ENCODE results near the gene ARG1. TPM values are rescaled to one million over a fixed set of nuclear protein-coding genes. Genes with fewer than 3 reads are reported as not detected.
"Not testable (repeated sequence)": the region's sequence is repeated elsewhere in the genome, so short reads cannot be mapped to it uniquely, and the experiment has no call there.

The ARG1 gene
- polyA plus RNA-seq (ENCODE audit: insufficient read length in 10 of 10), result 1 to 10 TPM in 2 of 10 donors, under 1 TPM in 8; 0.28 to 1.5 (median 0.66) TPM
- long read RNA-seq, donor 1, result 0 reads
- long read RNA-seq, donor 2, result 0 reads
- long read RNA-seq, donor 3, result 0 reads
- long read RNA-seq, donor 4, result 0 reads
- long read RNA-seq, donor 5, result 0 reads
- long read RNA-seq, donor 6, result 0 reads
- long read RNA-seq, donor 7, result 0 reads
- long read RNA-seq, donor 8, result 0 reads
- long read RNA-seq, donor 9, result 0 reads

DNA sequence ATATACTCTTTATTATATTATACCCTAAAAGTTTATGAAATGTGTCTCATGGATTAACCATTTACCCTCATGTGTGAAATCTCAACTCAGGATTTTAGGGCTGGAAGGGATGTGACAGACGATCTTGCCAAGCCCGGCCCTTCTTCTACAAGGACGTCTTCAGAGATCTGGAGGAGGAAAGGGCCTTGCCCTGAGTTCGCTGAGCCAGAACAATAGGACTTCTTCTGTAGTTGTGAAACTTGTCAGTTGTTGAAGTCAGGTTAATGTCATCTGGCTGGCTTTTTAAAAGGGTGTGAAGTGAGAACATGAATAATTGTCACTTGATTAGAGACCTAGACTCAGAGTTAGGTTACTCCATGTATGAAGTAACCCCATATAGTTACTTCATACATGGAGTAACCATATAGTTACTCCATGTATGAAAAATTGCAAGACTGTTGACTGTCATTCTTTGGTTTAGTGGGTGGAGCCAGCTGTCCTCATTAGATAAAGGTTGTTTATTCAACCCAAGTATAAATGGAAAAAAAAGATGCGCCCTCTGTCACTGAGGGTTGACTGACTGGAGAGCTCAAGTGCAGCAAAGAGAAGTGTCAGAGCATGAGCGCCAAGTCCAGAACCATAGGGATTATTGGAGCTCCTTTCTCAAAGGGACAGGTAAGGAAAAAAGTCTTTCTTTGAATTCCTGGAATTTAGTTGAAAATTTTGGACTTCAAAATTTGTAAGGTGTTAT is at the start of gene ARG1:
ARG1 (plus strand) TSS at position 541 of the 730 bp plus-strand sequence; CDS start at position 598, 57 bp downstream.
- DNase-seq, result no peak

DNA sequence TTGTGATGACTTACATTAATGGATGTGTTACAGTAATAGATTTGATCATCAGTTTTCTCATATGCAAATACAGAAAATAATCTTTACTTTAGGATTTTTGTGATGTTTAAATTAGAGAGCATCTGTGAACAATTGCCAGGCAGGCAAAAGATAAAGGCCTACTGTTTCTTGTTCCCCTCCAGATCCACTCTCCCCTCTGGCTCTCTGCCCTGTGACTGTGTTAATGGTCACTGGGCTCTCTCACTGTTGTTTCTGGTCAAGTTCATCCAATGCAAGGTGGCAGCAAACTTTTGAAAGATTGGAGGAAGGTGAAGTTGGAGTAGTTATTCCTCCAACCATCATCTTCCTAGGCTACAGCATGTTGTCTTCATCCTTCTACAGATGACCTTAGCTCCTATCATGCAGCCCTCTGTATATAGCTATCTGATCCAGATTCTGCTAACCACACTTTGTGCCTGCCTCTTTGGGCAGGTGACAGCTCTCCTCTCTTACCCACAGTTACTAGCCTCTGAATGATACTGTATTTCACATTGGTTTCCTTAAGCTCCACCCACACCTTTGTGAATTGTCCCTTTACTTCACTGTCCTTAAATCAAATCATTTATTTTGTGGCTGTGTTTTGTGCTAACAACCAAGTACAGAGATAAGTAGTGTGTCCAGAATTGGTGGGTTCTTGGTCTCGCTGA is 48.9 kb upstream of the ARG1 start:
- DNase-seq, result no peak

DNA sequence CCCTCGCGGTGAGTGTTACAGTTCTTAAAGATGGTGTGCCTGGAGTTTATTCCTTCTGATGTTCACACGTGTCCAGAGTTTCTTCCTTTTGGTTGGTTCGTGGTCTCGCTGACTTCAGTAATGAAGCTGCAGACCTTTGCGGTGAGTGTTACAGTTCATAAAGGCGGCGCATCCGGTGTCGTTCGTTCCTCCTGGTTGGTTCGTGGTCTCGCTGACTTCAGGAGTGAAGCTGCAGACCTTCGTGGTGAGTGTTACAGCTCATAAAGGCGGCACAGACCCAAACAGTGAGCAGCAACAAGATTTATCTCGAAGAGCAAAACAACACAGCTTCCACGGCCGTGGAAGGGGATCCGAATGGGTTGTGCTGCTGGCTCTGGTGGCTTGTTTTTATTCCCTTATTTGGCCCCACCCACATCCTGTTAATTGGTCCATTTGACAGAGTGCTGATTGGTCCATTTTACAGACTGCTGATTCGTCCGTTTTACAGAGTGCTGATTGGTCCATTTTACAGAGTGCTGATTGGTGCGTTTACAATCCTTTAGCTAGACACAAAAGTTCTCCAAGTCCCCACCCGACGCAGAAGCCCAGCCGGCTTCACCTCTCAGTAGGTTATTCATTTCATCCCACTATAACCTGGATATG is 48.2 kb upstream of the ARG1 start:
- no peak for DNase-seq

DNA sequence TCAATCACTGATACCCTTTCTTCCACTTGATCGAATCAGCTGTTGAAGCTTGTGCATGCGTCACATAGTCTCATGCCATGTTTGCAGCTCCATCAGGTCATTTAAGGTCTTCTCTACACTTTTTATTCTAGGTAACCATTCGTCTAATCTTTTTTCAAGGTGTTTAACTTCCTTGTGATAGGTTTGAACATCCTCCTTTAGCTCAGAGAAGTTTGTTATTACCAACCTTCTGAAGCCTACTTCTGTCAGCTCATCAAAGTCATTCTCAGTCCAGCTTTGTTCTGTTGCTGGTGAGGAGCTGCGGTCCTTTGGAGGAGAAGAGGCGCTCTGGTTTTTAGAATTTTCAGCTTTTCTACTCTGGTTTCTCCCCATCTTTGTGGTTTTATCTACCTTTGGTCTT is 42.1 kb upstream of the ARG1 start:
- DNase-seq, result not testable (repeated sequence)

DNA sequence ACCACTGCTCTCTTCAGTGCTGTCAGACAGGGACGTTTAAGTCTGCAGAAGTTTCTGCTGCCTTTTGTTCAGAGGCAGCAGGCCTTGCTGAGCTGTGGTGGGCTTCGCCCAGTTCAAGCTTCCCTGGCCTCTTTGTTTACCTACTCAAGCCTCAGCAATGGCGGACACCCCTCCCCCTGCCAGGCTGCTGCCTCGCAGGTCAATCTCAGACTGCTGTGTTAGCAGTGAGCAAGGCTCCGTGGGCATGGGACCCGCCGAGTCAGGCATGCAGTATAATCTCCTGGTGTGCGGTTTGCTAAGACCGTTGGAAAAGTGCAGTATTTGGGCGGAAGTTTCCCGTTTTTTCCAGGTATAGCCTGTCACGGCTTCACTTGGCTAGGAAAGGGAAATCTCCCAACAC is 41.3 kb upstream of the ARG1 start:
- not testable (repeated sequence) for DNase-seq

DNA sequence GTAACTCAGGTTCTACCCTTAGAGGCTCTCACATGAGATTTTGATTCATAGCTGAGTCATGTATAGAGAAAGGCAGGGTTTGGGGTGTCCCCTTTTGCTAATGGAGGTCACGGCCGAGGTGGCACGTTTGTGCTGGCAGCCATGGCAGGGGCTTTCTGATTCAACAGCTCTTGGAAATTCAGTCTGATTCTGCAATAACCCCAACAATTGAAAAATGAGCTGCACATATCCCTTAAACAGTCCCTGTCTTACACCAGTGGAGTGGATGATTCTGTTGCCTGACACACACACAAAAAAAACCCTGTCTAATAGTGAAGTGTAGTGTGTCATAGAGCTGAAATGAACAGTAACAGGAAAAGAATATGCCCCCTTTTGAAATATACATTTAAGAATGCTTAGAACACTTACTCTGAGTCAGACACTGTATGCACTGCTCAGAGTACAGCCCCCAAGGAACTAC is 40.4 kb upstream of the ARG1 start:
- no peak for DNase-seq

DNA sequence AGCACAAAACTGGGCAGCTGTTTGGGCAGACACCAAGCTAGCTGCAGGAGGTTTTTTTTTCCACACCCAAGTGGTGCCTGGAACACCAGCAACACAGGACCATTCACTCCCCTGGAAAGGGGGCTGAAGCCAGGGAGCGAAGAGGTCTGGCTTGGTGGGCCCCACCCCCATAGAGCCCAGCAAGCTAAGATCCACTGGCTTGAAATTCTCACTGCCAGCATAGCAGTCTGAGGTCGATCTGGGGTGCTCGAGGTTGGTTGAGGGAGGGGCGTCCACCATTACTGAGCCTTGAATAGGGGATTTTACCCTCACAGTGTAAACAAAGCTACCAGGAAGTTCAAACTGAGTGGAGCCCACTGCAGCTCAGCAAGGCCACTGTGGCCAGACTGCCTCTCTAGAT is 34.4 kb upstream of the ARG1 start:
- not testable (repeated sequence) for DNase-seq

DNA sequence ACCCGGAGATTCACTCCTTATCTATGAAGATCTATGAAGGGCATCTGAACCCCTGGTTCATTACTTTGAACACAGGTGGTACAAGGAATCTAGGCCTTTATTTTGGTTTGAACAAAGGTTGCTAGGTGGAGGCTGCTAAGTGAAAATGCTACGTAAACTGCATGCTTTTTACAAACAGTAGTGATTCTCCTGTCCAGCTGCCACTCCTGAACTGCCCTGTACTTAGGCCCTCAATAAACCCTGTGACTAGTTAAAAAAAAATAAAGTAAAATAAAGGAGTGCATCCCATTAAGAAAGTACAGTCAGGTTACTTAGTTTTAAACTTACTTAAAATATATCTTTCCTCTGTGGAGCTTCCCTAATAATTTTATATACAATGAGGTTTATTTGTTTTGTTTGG is 27.7 kb upstream of the ARG1 start:
- DNase-seq, result no peak

DNA sequence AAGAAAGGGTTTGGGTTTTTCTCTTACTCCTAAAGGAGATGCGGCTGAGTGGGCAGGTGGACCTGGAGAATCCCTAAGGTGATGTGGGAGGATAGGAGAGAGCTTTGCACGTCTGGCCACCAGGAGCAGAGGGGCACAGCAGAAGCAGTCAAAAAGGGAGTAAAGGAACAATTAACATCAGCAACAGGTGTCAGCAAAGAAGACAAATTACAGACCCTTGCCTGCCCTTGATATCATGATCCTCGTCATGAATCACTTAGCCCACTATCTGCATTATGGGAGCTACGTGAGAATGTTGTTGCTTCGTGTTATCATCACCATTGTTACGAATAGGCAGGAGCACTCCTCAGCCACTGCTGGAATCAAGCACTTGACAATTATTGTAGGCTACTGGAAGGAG is 25.5 kb upstream of the ARG1 start:
- DNase-seq, result no peak

DNA sequence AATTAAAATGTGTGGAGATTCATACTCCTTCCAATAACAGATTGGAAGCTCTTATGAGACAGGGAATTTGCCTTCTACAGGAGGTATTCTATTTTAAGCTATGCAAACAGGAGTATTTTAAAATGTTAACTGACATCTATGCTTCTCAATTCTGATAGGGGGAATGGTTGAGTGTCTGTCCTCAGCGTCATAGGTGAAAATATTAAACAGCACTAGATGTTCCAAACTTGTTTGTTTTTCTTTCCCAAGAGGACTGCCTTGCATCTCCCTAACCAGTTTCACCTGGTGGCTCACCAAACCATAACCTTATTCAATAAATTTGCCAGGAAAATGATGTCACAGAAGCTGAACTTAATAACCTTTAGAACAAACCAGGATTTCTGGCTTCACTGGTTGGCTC is 24.6 kb upstream of the ARG1 start:
- DNase-seq, result no peak

DNA sequence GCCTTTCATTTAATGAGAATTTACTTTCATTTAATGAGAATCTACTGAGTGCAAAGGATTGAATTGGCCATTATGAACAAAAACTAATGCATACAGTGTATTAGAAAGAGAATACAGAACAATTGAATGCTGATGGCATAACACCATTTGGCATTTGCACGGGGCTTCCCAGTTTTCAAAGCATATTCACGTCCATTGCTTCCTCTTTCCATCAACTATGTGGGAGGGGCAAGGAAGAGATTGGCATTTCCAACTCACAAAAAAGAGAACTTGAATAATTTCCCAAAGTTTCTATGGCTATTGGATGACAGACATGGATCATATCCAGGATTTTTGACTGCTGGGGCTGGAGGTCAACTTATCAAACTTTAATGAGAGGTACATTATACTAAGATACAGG is 23.2 kb upstream of the ARG1 start:
- DNase-seq, result no peak

DNA sequence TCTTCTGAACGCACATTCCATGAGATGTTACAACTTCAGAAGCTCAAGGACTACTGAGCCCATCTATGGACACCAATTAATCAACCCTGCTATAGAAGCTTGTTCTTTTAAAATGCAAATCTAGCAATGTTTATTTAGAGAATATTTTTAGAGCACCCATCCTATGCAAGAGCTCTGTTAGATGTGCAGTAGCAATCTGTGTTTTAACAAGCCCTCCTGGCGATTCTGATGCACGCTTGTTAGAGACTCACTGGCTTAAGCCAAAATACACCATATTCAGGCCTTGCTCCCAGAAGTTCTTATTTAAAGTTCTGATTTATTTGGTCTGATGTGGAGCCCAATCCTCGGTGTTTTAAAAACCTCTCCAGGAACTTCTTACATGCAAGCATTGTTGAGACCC is 21.1 kb upstream of the ARG1 start:
- no peak for DNase-seq

DNA sequence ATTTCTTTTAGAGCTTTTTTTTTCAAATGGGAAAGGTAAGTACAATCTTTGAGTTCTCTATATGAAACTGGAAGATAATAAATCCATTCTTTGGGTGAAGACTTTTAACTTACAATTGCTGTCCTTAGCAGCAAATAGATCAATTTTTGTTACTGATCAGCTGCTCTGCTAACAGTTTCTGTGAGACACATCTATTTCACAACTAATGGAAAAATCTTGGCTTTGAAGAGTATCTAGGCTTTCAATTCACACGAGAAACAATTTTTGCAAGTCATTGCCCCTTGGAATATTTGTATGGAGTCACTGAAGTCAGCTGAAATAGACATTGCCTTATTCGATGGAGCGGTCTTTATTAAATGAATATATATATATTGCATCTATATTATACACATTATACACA is 20.5 kb upstream of the ARG1 start:
- DNase-seq, result no peak

DNA sequence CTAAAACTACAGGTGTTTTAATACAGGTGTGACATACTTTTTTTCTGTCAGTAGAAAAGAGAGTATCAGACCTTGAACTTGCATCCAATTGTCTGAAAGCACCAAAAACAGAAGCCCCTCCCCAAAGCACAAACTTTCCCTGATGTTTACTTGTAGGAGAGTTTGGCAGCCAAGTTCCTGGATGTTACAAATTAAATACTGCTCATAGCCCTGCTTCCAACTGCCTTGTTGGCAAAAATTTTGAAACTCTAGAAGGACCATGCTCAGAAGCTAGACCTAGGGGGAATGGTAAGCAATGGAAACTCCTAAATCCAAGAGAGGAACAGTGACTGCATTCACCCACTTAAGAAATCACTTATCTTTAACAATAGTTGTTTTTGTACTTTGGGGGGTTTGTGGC is 17.0 kb upstream of the ARG1 start:
- DNase-seq, result peak; percentile 8 to 75 (median 46)

DNA sequence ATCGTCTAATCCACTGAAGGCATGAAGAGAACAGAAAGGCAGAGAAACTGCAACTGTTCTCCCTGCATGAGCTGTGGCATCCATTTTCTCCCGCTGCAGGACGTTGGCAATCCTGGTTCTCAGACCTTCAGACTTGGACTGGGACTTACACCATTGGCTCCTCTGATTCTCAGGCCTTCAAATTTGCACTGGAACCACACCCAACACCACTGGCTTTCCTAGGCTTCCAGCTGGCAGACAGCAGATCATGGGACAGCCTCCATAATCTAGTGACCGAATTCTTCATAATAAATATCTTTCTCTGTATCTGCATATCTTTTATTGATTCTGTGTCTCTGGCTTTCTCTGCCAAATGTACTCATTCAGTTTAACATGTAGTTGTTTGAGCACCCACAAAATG is 14.1 kb upstream of the ARG1 start:
- no peak for DNase-seq

DNA sequence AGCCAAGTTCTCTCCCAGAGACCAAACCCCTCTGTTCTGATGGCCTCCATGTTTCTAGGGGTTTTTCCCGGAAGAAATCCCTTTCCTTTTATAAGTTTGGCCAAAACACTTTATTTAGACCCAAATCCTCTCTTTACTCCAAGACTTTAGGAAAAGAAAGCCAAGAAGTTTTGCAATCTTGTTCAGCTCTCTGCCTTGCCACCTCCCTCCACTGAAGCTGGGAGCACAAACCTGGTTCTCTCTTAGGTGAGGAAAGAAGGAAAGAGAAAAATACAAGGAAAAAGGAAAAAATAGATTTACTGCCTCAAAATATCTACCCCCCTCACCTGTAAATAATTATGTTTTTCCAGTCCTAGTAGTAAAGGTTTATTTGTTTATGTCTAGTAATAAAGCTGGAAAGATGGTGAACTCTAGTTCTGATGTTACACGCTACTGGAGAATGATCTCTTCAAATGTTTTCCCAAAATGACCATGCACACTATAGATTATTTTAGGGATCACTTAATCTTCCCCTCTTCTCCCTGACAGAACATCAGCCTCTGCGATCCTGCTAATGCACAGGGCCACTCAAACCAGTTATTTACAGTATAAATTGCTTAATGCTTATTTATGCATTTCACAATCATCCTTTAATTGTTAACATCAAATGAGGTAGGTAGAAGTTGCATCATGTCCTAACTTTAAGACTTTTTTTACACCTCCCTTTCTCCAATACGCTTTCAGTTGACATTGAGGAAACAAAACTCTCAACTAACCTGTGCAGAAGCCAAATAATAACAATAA is 10.9 kb upstream of the ARG1 start:
- DNase-seq, result no peak

DNA sequence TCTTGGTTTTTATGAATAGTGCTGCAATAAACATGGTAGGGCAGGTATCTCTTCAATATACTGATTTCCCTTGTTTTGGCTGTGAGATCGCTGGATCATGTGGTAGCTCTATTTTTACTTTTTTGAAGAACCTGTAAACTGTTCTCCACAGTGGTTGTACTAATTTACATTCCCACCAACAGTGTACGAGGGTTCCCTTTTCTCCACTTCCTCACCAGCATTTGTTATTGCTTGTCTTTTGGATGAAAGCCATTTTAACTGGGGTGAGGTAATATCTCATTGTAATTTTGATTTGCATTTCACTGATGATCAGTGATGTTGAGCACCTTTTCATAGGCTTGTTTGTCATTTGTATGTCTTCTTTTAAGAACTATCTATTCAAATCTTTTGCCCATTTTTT is 8.0 kb upstream of the ARG1 start:
- DNase-seq, result no peak

DNA sequence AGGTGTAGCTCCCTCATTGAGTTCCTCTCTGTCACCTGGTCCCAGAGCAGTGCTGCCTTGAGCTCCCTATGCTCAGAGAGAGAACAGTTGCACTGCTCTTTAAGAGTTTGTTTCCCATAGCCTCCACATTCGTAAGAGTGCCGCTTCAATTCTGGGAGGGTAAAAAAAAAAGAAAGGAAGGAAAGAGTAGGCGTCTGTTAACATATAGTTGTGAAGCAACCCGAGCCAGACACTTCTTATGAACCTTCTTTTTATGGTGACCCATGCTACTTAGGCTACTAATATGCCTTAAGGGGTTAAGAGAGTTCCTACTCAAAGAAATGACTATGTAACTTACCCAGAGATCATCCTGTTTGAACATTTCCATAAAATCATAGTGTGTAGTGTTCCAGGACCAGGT is 4.3 kb upstream of the ARG1 start:
- no peak for DNase-seq

DNA sequence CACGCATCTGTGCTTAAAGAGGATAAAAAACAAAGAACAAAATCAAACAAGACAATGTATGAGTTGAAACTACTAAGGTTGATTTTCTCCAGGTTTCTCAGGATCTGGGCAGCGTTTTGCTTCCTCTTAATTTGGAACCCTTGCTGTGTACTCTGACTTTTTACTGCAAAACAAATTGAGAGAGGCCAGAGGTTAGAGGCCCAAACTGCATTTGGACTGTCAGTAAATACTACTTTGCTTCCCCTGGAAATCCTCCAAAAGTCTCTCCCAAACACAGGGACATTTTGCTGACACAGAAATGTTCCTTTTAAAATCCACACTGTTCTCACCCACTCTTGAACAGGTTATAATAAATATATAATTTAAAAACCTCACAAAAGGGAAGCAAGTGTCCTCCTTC is 1.1 kb downstream of the ARG1 start:
- no peak for DNase-seq

DNA sequence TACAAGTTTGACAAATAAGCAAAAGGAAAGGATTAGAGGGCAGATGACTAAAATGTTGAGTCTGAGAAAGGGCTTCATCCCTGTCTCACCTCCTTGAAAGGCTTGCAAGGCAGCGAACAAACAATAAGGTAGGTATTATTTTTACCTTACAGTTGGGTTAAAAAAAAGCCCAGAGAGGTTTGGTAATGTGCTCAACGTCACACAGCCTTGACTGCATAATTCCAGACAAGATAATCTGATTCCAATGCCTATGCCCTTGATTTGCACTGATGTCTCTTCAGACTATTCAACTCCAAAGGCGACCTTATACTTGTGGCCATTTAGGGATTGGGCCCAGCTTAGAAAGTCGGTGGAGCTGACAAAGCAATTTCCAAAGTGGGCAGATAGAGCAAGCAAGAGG is 1.7 kb downstream of the ARG1 start:
- DNase-seq, result no peak

DNA sequence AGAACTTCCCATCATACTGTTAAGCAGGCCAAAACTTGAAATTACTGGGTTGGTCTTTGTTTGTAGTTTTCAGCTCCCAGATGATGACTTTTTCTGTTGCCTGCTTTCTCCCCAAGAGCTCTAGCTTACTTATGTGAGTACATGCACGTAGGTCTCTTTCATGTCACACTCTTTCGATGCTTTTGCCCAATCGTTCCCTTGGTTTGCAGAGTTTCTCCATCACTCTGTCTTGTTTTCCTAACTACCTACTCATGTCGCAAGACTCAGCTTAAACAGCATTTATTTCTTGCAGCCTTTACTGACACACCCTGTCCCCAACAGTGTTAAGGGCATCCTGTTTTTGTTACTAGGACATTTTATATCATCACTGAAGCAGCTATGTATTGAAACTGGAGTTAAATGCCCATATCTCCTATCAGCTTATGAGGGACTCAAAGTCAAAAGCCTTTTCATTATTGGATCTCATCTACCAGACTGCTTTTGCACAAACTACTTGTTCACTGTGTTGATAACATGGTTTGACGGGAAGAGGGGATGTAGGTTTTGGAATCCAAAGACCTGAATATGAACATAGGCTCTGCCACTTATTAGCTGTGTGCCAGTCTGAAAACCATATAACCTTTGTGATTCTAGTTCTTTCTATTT is 2.9 kb downstream of the ARG1 start:
- no peak for DNase-seq
